Epidermal melanocyte (primary cell): Measurements from ENCODE around the gene BLOC1S1.

Experiments
- DNase-seq: peaks from one replicate; pipeline ENCODE4 v3.0.0; 2011; ENCODE audit warnings: low spot score; ENCODE audit not compliant: insufficient read length

BLOC1S1 gene

DNA sequence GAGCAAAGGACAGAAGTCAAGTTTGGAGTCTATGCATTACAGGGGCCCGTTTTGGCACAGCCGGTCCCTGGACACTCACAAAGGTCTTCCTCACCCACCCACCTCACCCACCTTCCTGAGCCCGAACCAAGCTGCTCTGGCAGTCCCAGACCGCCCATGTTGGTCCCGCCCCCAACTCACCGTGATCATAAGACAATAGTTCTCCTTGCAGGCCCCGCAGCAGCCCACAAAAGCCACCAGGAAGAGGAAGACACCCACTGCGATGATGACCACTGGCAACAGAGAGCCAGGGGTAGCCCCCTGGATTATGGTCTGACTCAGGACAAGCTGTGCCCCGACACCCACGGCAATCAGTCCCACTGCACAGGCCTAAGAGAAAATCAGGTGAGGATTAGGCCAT is 11.1 kb downstream of the BLOC1S1 start:
- DNase-seq, result no peak

DNA sequence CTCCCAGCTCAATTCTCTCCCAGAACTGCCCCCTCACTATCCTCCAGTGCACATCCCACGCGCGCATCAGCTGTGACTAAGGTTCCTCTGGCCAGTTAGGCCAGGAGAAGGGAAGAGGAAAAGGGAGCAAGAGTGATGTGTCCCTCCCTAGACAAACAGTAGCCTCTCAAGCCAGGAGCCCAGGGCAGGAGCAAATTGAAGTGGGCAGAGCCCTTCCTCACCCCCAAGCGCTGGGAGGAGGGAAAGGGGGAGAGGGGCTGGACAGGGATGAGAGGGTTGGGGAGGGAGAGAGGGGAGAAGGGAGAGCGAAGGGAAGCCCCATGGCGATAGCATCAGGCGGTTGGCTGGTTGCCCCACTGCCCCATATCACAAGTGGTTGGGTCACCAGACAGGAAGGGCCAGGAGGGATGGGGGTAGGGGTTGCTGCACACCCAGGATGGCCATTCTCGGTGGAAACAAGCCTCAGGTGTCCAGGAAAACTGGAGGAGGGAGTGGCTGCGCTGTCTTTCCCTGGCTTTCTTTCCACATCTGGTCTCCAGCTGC is 11.9 kb downstream of the BLOC1S1 start:
- no peak for DNase-seq

DNA sequence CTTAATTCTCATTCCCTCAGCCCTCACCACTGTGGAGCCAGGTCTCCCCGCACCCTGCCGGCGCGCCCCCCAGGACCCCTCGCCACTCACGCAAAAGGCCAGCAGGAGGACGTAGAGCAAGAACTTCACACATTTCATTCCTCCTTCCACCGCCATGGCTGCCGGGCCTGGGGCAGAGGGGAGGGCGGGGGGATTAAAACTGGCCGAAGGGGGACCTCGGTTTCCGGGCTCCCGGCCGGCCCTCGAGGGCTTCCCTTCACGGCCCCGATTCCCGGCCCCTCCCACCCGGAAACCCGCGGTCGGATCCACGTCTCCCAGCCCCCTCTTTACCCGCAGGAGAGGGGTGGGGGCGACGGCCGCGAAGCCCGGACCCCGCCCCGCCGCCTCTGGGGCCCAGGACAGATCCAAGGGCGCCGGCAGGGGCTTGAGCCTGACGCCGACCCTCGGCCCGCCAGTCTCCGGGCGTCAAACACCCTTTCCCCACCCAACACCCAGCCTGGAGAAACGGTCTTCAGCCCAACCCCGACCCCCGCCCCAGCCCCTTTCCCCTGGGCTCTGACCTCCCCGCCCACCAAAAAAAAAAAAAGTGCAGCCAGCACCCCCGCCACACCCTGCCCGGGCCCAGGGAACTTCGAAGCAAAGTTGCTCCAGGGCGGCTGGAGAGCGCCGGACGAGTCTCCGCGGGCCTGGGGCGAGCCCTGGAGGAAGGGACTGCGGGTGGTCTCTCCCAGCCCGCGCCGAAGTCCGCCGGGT is 12.5 kb downstream of the BLOC1S1 start:
- DNase-seq, result no peak

DNA sequence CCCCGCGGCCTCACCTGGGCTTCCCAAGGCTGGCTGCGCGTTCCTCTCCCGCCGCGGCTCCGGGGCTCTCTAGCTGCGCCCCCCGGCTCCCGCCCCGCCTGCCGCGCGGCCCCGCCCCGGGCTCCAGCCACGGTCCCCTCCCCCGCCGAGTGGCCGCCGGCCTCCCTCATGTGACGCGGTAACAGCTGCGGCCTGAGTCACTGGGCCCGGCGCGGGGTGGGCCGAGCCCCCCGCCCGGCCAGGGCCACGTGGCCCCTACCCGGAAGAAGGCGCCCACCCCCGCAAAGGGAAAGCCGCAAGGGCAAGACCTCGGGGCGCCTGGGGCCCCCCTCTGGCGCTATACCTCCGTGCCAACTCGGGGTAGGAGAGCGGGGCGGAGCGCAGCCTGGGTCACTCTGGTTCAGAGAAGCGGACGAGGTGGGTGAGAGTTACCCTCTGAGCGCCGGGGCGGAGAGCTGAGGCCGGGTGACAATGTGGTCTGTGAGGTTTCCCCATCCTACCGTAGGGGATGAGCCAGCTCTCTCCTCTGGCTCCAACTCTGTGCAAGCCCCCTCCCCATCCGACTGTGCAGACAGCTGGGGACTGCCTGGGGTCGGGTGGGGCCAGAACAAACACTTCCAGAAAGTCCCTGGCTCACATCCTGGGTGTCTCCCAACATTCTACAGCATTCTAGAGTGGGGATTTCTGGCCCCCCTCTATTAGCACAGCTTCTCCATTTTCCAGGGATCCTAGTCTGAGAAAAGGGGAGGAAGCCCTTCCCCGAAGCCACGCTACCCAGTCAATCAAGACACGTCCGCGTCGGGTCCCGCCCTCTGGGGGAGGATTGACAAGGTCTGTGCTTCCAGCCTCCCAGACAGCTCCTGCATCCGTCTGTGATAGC is 13.3 kb downstream of the BLOC1S1 start, which contains the start of gene CD63:
TSS of gene CD63 (minus strand) at position 71 of the 880 bp plus-strand sequence. CDS start 668 bp downstream, outside the sequence.
- peak; percentile 95 for DNase-seq

DNA sequence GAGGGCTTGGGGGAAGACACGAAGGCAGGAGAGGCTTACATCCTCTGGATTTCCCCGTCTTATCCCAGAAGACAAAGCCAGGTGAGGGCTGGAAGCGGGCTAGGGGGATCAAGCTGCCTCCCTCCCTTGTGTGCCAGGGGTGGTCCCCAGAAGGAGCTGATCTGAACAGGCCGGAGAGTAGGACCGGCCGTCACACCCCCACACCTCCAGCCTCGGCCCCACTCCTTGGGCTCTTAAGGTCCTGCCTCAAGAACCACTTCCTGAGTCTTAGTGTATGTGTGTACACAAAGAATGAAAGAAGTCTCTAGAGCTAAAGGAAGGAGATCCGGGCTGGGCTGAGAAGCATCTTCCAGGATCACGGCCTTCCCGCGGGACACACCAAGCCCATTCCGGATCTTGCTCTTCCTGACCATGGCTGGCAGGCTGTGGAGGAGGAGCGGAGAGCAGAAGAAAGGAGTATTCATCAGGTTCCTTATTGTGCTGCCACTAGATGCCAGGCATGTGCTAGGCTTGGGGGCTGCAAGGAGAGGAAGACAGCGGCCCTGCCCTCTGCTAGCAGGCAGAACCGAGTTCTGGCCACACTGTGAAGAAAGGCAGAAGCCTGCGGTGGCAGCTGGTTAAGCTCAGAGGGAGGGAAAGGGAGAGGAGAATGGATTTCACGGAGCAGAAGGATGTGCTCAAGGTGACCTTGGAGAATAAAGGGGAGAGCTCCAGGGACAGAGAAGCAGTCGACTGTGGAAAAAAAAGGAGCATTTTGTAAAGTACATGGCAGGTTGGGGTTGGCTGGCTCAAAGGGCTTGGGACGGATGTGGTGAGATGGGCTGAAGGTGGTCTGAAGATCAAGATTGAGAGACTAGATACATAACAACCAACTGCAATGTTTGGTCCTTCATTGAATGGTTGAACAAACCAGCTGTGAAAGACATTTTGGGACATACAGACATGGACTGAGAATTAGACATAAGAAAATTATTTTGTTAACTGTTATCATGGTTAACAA is 14.3 kb downstream of the BLOC1S1 start:
- DNase-seq, result no peak

DNA sequence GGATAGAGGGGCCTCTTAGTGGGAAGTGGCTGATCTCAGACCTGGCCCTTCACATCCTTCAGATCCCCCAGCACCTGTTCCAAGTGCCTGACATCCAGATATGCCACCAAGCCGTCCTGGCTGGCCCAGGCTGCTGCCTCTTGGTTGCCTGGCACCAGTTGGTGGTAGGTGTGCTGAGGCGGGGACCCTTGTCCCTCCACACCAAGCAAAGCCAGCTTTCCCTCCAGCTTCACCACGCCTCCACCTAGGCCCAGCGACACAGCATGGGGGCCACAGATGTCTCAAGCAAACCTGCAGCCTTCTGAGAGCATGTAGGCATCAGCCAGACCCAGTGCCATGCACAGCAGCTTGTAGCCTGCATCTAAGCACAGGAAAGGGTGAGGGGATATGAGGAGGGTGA is 16.4 kb downstream of the BLOC1S1 start:
- DNase-seq, result no peak

DNA sequence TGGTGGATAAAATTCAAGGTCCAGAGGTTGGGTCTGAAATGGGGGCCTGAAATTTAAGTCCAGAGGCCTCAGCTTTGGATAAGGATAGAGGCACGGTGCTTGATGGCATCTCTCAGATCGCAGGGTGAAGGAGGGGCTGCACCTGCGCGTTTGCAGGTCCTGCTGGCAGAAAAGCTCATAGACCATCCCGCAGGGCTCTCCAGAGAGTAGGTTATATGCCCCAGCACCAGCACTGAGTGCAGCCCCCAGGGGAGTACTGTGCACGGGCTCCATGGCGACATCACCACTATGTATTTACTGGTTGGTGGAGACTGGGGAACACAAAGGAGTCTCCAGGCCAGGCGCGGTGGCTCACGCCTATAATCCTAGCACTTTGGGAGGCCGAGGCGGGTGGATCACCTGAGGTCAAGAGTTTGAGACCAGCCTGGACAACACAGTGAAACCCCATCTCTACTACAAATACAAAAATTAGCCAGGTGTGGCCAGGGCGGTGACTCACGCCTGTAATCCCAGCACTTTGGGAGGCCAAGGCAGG is 17.2 kb downstream of the BLOC1S1 start:
- DNase-seq, result no peak

DNA sequence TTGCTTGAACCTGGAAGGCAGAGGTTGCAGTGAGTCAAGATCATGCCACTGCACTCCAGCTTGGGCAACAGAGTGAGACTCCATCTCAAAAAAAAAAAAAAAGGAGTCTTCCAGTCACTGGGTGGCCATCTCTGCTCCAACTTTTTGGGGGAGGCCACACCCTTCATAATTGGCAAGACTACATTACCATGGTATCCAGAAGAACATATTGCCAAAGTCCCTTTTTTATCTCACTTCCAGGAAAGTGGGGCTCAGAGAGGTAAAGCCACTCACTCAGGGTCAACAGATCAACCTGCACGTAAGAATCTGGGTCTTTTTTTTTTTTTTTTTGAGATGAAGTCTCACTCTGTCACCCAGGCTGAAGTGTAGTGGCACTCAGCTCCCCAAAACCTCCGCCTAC is 18.0 kb downstream of the BLOC1S1 start:
- DNase-seq, result no peak

DNA sequence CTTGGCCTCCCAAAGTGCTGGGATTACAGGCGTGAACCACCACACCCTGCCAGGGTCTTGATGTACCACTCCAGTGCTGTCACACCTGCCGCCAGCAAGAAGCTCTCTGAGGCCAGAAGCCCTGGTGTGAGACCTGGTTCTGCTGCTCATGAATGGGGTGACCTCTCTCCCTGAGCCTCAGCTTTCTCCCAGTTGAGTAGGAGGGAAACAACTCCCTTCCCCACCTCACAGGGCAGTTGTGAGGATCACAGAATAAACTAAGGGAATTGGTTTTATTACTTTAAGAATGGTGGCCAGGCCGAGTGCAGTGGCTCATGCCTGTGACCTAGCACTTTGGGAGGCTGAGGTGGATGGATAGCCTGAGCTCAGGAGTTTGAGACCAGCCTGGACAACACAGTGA is 18.7 kb downstream of the BLOC1S1 start:
- DNase-seq, result no peak

DNA sequence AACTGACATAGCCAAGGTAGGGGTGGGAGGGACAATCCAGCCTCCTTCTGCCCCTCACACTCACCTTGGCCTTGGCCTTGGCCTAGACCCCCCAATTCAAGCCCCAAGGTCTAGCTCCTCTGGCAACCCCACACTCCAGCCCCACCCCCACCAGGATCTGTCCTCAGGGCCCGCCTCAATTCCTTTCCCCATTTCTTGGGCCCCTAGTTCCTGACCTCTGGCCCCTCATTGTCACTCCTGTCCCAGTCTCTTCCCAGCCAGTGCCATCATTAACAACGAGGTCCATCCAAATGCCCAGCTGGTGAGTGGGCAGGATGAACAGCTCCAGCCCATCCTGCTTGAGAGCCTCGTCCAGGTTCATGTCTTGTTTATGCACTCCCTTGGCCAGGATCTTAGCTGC is 20.2 kb downstream of the BLOC1S1 start:
- no peak for DNase-seq

DNA sequence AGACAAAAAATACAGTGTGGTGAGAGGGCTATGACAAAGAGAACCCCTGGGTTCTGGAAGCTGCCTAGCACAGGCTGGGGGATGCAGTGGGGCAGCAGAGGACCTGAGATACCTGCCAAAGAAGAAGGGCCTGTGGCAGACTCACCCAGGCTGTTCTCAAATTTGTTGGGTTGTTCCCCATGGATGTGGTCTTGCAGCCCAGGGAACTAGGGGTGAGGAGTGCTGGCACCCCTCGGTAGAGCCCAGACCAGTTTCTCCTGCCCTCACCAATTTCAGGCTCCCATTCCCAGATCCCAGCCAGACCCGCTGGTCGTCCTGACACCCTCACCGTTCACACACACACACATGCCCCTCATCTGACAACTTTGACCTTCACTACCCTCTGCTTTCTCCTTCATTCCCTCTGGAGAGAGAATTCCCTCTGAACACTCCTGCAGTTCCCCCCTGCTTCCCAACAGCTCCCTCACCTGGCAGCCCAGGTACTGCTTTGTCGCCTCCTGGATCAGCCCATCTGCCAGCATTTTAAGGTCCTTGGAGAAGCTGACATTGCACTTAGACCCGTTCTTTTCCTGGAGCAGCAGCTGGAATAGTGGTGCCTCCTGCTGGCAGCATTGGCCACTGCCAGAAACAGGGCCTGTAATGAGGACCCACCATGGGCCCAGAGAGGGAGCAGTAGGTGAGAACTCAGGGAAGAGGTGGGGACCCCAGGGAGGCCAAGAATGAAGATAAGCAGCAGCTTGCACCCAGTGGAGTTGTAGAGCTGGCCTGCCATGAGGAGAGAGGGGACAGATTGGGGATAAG is 21.1 kb downstream of the BLOC1S1 start:
- no peak for DNase-seq

DNA sequence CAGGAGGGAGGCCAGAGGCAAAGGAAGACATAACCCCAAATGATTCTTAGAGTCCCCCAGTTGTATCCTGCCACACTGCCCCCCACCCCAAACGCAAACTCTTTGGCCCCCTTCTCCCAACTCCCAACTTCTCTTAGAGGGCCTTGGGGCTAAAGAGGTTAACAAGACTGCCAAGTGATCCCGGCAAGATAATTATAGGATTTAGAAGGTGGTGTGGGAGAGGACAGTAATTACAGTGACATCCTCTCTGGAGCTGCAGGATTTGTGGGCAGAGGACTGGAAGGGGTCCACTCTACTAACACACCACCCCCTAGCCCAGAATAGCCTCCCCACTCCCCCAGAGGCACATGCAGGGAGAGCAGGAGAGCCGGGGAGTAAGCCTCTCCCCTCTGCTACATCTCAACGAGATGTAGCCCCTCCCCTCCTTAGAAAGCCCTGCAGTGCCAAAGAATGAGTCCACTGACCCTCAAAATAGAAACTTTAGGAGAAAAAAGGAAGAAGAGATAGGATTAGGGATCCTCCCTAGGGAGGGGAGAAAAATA is 21.8 kb downstream of the BLOC1S1 start:
- DNase-seq, result no peak

DNA sequence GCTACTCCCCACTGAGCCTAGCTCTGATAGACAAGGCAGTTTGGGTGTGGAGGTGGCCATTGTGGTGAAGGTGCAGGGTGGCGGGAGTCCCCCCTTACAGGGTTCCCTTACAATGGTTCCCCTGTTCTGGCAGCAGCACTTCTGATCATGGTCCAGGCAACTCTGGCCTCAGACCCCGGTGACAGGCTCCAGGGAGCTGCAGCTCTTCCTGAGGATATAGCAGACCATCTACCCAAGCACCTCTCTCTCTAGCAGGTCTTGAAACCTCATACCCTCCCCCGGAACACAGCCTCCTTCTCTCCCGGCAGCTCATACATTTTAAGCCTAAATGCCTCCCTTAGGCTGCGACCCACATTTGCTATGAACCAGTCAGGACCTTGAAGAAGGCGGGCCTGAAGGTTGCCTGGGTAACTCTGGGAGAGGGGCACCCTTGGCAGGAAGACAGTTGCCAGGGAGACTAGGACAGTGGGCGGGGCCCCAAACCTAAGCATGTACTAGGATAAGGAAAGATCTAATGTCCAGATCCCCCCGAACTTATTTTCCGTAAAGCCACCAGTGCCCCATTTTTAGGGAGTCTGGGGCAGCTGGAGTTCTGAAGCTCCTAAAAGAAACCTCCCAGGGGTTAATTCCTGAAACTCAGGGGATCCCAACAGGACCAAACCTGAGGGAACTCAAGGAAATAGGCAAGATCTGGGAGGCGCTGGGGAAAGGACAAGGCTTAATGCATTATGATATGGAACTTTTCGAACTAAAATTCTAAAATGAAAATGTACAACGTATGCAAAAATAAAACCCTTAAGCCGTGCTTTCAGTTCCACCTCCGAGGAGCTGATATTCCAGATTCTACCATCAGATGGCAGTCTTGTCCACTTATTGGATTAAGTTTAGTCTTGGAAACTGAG is 22.5 kb downstream of the BLOC1S1 start:
- peak; percentile 83 for DNase-seq

DNA sequence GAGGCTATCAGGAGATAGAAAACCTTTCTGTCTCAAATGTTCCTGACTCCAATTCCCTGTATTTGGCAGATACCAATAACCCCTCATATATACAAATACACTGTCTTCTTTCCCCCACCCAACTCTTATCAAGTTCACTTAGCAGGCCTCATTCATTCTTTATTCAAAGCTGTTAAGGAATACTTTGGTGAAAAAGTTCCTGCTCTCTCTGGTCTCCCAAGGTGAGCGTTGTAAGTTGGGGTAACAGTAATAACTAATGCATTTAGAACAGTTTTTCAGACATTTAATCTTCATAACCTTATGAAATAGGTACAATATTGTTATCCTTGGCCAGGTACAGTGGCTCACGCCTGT is 23.2 kb downstream of the BLOC1S1 start:
- no peak for DNase-seq

DNA sequence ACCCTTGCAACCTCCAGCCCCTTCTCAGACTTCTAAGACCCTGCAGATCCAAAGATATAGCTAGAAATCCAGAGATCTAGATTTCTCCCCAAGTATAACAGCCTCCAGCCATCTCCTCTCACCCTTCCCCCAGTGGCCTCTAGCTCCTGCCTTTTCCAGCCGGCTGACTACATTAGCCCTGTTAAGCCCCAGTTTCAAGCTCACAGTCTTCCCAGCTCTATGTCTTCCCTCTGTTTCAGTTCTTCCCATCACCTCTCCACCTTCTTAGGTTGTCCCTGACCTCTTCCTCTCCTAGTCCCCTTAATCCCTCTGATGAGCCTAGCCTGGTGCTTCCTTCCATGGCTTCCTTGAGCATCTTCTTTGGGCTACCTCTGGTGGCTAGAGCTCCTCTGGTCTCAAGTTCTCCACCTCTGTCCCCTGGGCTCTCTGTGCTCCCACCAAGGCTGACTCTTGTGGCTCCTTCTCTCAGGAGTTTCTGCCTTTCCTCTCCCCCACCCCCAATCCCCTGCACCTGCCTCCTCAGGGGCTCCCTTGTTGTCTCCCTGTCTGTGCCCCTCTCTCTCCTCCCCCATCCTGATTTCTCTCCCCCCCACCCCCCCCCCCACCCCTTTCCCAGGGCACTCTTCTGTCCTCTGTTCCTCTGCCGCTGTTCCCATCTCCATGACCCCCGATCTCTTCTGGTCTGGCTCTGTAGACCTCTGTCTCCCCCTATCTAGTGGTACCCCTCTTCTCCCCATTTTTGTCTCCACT is 26.3 kb downstream of the BLOC1S1 start:
- no peak for DNase-seq

DNA sequence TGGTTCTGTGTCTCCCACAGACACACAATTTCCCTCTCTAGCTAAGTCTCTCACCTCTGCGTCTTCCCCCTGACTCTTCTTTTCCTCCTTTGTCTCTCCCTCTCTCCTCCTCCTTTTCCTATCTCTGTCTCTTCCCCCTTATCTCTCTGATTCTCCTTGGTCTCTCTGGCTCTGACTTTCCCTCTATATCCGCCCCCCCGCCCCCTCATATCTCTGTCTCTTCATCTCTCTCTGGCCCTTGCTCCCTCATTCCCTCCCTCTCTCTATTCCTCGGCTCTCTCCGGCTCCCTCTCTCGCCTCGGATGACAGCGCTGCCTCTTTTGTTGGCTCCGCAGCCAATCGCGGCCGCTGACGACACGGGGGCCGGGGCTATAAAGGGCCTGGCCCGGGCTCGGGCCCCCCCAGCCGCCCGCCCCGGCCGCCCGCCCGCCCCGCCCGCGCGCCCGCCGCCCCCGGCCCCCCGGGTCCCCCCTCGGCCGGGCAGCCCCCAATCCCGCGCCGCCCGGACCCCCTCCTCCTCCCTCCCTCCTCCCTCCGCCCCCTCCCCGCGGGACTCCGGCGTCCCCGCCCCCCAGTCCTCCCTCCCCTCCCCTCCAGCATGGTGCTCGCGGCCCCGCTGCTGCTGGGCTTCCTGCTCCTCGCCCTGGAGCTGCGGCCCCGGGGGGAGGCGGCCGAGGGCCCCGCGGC is 27.0 kb downstream of the BLOC1S1 start, which contains the start of gene GDF11:
TSS of gene GDF11 (plus strand) at position 404 of the 687 bp plus-strand sequence. CDS start at position 599, 195 bp downstream.
- DNase-seq, result peak; percentile 83
